OCI-LY7 (cell line): ENCODE data around the gene DAPK3.

Experiments used
- CTCF ChIP-seq: fragments of 200-600 bp; sonication (generic); conservative IDR thresholded peaks from 2 replicates; pipeline ENCODE4 v1.5.1; 2014; ENCODE audit warnings: mild to moderate bottlenecking, antibody characterized with exemption, low read length, moderate library complexity, mixed read lengths
- EZH2phosphoT487 ChIP-seq: fragments of 200-600 bp; sonication (generic); IDR thresholded peaks from 2 replicates; pipeline ENCODE4 v1.6.1; 2018; ENCODE audit warnings: low read depth, borderline replicate concordance, mild to moderate bottlenecking, mixed run types, antibody characterized with exemption, low read length, moderate library complexity, mixed read lengths

GRCh38 chr19:3981736-3982681 is 11.1 kb upstream of the DAPK3 start:
- TF ChIP-seq CTCF (no peak), EZH2phosphoT487 (no peak)
